Measurements from ENCODE around the gene RILPL1.

RILPL1 gene

GRCh38 chr12:123530668-123531067, 2.9 kb downstream of the RILPL1 start:
- DNase-seq (ENCODE audit: extremely low spot score) = no peak
- ChIA-PET POLR2A (no interaction called here), CTCF (no interaction called here)
- TF ChIP-seq NFRKB (IDR thresholded peaks at IDR 0.05) (no peak), L3MBTL2 (conservative IDR thresholded peaks at IDR 0.05) (no peak), LEF1 (IDR thresholded peaks at IDR 0.05; ENCODE audit: borderline replicate concordance) (no peak), CTBP1 (IDR thresholded peaks at IDR 0.05; ENCODE audit: borderline replicate concordance) (no peak), PKNOX1 (IDR thresholded peaks at IDR 0.05) (no peak), BHLHE40 (IDR thresholded peaks at IDR 0.05; ENCODE audit: borderline replicate concordance) (no peak), ZNF384 (IDR thresholded peaks at IDR 0.05) (no peak), SUZ12 (IDR thresholded peaks at IDR 0.05) (no peak), TARDBP (IDR thresholded peaks at IDR 0.05) (no peak), SP1 (IDR thresholded peaks at IDR 0.05) (no peak), HDGF (IDR thresholded peaks at IDR 0.05; ENCODE audit: borderline replicate concordance) (no peak), ARNT (IDR thresholded peaks at IDR 0.05) (no peak), FOXK2 (IDR thresholded peaks at IDR 0.05) (no peak), ELF4 (IDR thresholded peaks at IDR 0.05) (no peak), FOXM1 (IDR thresholded peaks at IDR 0.05; ENCODE audit: borderline replicate concordance) (no peak), FOXA1 (IDR thresholded peaks at IDR 0.05) (no peak)

- DNase-seq (ENCODE audit: extremely low spot score) = no peak
- CTCF ChIA-PET = no interaction called here
- POLR2A ChIA-PET = no interaction called here
- no peak for TF ChIP-seq FOXM1 (IDR thresholded peaks at IDR 0.05; ENCODE audit: borderline replicate concordance)
- TF ChIP-seq FOXA1 (IDR thresholded peaks at IDR 0.05) = no peak
- no peak for TF ChIP-seq SUZ12 (IDR thresholded peaks at IDR 0.05)
- no peak for TF ChIP-seq PKNOX1 (IDR thresholded peaks at IDR 0.05)
- no peak for TF ChIP-seq L3MBTL2 (conservative IDR thresholded peaks at IDR 0.05)
- TF ChIP-seq ZNF384 (IDR thresholded peaks at IDR 0.05) = no peak
These were observed 3.8 kb downstream of the RILPL1 start for GRCh38 chr12:123529686-123530085.

GRCh38 chr12:123528858-123529257, 4.7 kb downstream of the RILPL1 start:
- POLR2A ChIA-PET = no interaction called here
- CTCF ChIA-PET = no interaction called here
- DNase-seq (ENCODE audit: extremely low spot score) = no peak
- TF ChIP-seq LEF1 (IDR thresholded peaks at IDR 0.05; ENCODE audit: borderline replicate concordance) (no peak), FOXA1 (IDR thresholded peaks at IDR 0.05) (no peak), L3MBTL2 (conservative IDR thresholded peaks at IDR 0.05) (no peak), FOXK2 (IDR thresholded peaks at IDR 0.05) (no peak), SUZ12 (IDR thresholded peaks at IDR 0.05) (no peak), SP1 (IDR thresholded peaks at IDR 0.05) (no peak), ELF4 (IDR thresholded peaks at IDR 0.05) (no peak), FOXM1 (IDR thresholded peaks at IDR 0.05; ENCODE audit: borderline replicate concordance) (no peak), CTBP1 (IDR thresholded peaks at IDR 0.05; ENCODE audit: borderline replicate concordance) (no peak), ARNT (IDR thresholded peaks at IDR 0.05) (no peak), TARDBP (IDR thresholded peaks at IDR 0.05) (no peak), PKNOX1 (IDR thresholded peaks at IDR 0.05) (no peak), HDGF (IDR thresholded peaks at IDR 0.05; ENCODE audit: borderline replicate concordance) (no peak), BHLHE40 (IDR thresholded peaks at IDR 0.05; ENCODE audit: borderline replicate concordance) (no peak), ZNF384 (IDR thresholded peaks at IDR 0.05) (no peak), NFRKB (IDR thresholded peaks at IDR 0.05) (no peak)

- ChIA-PET CTCF (no interaction called here), POLR2A (no interaction called here)
- no peak for DNase-seq (ENCODE audit: extremely low spot score)
- TF ChIP-seq ZNF384 (IDR thresholded peaks at IDR 0.05) (no peak), SP1 (IDR thresholded peaks at IDR 0.05) (no peak), PKNOX1 (IDR thresholded peaks at IDR 0.05) (no peak), SUZ12 (IDR thresholded peaks at IDR 0.05) (no peak), LEF1 (IDR thresholded peaks at IDR 0.05; ENCODE audit: borderline replicate concordance) (no peak), FOXA1 (IDR thresholded peaks at IDR 0.05) (no peak), ARNT (IDR thresholded peaks at IDR 0.05) (no peak), TARDBP (IDR thresholded peaks at IDR 0.05) (no peak), NFRKB (IDR thresholded peaks at IDR 0.05) (no peak), ELF4 (IDR thresholded peaks at IDR 0.05) (no peak), L3MBTL2 (conservative IDR thresholded peaks at IDR 0.05) (no peak)
These were observed 6.9 kb downstream of the RILPL1 start for GRCh38 chr12:123526542-123527080.

GRCh38 chr12:123524378-123524777, 9.1 kb downstream of the RILPL1 start:
- POLR2A ChIA-PET = no interaction called here
- no peak for DNase-seq (ENCODE audit: extremely low spot score)
- CTCF ChIA-PET = no interaction called here
- TF ChIP-seq LEF1 (IDR thresholded peaks at IDR 0.05; ENCODE audit: borderline replicate concordance) = no peak

- no peak for TF ChIP-seq FOXM1 (IDR thresholded peaks at IDR 0.05; ENCODE audit: borderline replicate concordance)
- ChIA-PET POLR2A (no interaction called here), CTCF (no interaction called here)
- no peak for DNase-seq (ENCODE audit: extremely low spot score)
These were observed 10.0 kb downstream of the RILPL1 start for GRCh38 chr12:123523518-123523917.

Data from HEK293T (cell line).